PC-3 (cell line): ENCODE measurements around the gene ABAT.

ENCODE experiments used
- EZH2 ChIP-seq: fragments of 300-600 bp; sonication (generic); IDR thresholded peaks from one replicate; pipeline ENCODE4 v1.6.1; 2017; ENCODE audit warnings: antibody characterized with exemption, mild to moderate bottlenecking, low read length; ENCODE audit not compliant: unreplicated experiment
- EZH2phosphoT487 ChIP-seq: fragments of 300-600 bp; sonication (generic); IDR thresholded peaks from 2 replicates; pipeline ENCODE4 v1.6.1; 2018; ENCODE audit warnings: mild to moderate bottlenecking, antibody characterized with exemption, low read length, borderline replicate concordance
- TF ChIP-seq, protein P1 (sequence below): fragments of 300-600 bp; sonication (generic); conservative IDR thresholded peaks from 2 replicates; pipeline ENCODE4 v1.5.1; 2017; ENCODE audit warnings: antibody characterized with exemption, low read depth, mild to moderate bottlenecking, low read length

DNA sequence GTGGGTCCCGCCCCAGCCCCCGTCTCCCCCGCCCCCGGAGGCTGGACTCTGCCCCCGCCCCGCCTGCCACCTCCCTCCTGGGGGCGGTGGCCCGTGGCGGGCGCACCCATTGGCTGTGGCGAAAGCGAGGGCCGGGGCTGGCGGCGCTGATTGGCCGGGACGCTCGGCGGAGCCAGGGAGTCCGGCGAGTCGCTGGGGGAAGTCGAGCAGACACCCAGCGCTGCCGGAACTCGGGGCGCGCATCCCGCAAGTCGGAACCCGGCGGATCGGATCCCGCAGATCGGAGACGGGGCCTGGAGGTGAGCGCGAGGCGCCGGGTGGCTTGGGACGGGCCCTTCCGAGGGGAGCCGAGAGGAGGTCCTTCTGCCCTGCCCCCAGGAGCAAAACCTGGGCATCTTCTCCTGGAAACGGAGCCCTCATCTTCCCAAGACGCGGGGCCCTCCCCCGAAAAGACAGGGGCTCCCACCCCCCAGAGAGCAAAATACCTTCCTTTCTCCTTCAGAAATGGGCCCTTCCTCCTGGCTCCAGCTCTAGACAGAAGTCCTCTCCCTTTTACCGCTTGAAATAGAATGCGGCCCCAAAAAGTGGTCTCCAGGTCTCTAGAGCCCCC is at the start of gene ABAT:
- TF ChIP-seq, protein P1, sequence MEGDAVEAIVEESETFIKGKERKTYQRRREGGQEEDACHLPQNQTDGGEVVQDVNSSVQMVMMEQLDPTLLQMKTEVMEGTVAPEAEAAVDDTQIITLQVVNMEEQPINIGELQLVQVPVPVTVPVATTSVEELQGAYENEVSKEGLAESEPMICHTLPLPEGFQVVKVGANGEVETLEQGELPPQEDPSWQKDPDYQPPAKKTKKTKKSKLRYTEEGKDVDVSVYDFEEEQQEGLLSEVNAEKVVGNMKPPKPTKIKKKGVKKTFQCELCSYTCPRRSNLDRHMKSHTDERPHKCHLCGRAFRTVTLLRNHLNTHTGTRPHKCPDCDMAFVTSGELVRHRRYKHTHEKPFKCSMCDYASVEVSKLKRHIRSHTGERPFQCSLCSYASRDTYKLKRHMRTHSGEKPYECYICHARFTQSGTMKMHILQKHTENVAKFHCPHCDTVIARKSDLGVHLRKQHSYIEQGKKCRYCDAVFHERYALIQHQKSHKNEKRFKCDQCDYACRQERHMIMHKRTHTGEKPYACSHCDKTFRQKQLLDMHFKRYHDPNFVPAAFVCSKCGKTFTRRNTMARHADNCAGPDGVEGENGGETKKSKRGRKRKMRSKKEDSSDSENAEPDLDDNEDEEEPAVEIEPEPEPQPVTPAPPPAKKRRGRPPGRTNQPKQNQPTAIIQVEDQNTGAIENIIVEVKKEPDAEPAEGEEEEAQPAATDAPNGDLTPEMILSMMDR, result no peak
- TF ChIP-seq EZH2 (no peak), EZH2phosphoT487 (no peak)
